Measurements from ENCODE around the gene SLC25A43. TPM values are rescaled to one million over a fixed set of nuclear protein-coding genes. Genes with fewer than 3 reads are reported as not detected.
"Not testable (repeated sequence)": the region's sequence is repeated elsewhere in the genome, so short reads cannot be mapped to it uniquely, and the experiment has no call there.

Gene SLC25A43
- total RNA-seq, 1 donor from 2014 or later = 10.7 TPM

DNA sequence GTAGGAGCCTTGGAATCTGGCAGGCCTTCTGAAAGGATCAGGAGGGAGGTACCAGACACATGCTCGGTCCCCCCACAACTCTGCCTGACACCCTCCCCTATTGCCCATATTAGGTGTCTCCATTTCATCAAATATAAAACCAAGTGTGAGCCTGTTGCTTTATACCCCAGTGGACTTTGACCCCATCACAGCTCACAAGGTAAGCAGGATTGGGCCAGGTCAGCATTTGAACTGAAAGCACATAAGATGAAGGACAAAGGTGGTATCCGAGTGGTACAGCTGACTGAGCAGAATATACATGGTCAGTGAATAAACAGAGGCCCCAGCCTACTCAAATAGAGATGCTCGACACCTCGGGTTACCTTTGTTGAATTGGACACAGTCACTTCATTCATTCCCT, 20.0 kb downstream of the SLC25A43 start:
- no peak overlapping the region for H3K27ac Mint-ChIP-seq
- no peak overlapping the region for H3K4me3 Mint-ChIP-seq
- no peaks in the 10 kb centered on the region for H3K27me3 Mint-ChIP-seq
- no peaks in the 10 kb centered on the region for H3K4me1 Mint-ChIP-seq
- no peaks in the 10 kb centered on the region for H3K36me3 Mint-ChIP-seq (ENCODE audit: low read depth)
- DNase-seq = no peak
- no peaks in the 10 kb centered on the region for H3K9me3 Mint-ChIP-seq
- intact Hi-C loops (cut with micrococcal nuclease) = no loop called here

DNA sequence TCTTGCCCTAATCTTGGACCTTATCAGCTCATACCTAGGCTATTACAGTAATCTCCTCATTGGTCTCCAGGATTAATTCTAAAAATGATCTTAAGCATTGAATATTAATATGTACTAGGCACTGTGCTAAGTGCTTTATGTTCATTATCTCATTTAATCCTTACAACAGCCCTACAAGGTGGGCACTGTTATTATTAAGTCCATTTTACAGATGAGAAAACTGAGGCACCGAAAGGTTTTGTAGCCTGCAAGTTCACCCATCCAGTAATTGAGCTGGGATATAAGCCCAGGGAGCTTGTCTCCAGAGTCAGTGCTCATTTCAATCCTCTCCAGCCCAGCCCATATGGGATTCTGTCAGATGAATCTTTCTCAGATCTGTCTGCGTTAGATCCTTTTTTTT, 20.8 kb downstream of the SLC25A43 start:
- intact Hi-C loops (cut with micrococcal nuclease) = no loop called here
- Mint-ChIP-seq H3K4me1 (no peaks in the 10 kb centered on the region), H3K4me3 (no peak overlapping the region), H3K9me3 (no peaks in the 10 kb centered on the region), H3K27ac (no peak overlapping the region), H3K27me3 (no peaks in the 10 kb centered on the region), H3K36me3 (ENCODE audit: low read depth) (no peaks in the 10 kb centered on the region)
- no peak for DNase-seq

DNA sequence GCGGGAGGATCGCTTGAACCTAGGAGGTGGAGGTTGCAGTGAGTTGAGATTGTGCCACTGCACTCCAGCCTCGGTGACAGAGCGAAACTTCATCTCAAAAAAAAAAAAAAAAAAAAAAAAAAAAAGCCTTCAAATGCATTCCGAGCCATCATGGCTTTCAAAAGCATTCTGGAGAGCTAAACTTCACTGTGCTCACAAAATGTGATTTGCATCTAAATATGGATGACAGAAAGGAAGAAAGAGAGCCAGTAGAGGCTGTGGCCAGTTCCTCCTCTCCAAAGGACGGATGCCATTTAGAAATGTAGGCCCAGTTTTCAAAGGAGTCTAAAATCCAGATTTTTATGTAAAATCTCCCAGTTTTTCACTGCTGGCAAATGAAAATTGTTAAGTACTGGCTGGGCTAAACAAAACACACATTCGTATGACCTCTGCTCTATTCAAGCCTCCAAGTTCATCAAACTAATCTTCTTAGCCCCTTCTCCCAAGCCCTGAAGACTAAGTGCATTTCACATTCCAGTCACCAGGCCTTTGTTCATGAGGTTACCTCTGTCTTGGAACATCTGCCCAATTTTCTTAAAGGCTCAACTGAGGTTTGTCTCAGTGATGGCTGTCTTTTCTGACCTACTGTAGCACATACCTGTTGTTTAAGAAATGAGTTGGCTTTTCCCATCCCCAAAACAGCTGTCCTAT, 22.0 kb downstream of the SLC25A43 start:
- Mint-ChIP-seq H3K4me3 (no peak overlapping the region), H3K4me1 (no peaks in the 10 kb centered on the region), H3K27ac (no peak overlapping the region), H3K36me3 (ENCODE audit: low read depth) (no peaks in the 10 kb centered on the region), H3K27me3 (no peaks in the 10 kb centered on the region), H3K9me3 (no peaks in the 10 kb centered on the region)
- intact Hi-C loops (cut with micrococcal nuclease) = no loop called here
- DNase-seq = no peak

DNA sequence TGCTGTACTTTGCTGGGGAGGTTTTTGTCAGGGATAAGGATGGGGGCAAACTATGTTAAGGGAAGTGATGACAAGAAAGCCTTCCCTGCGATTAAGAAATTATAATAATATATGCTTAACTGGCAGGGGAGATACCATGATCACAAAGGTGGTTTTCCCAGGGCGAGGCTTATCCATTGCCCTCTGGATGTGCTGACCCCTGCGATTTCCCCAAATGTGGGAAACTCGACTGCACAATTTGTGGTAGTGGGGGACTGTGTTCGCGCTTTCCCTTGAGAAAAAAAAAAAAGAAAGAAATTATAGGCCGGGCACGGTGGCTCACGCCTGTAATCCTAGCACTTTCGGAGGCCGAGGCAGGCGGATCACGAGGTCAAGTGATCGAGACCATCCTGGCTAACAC, 24.5 kb downstream of the SLC25A43 start:
- Mint-ChIP-seq H3K36me3 (ENCODE audit: low read depth) (no peaks in the 10 kb centered on the region), H3K27ac (no peak overlapping the region), H3K4me3 (no peak overlapping the region), H3K27me3 (no peaks in the 10 kb centered on the region), H3K4me1 (peaks cover 3% of the 10 kb centered on the region), H3K9me3 (no peaks in the 10 kb centered on the region)
- intact Hi-C loops (cut with micrococcal nuclease) = no loop called here
- DNase-seq = no peak

DNA sequence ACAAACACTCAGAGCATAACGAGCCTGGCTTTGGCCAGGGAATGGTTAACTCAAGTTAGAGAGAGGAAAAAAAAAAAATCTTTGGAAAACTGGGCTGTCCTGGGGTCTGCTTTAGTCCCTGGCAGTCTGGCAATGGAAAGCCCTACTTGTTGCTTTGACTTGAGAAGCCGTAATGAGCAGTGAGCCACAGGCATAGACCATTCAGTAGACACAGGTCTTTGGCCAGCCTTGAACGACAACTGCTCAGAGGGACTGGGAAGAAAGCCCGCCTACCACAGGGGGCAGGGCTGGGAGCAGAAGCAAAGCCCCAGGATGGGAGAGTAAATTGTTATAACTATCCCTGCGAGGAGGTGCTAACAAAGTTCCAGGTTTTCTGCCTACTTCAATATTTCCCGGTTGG, 25.9 kb downstream of the SLC25A43 start:
- no peak for DNase-seq
- Mint-ChIP-seq H3K4me3 (no peak overlapping the region), H3K9me3 (no peaks in the 10 kb centered on the region), H3K27me3 (no peaks in the 10 kb centered on the region), H3K4me1 (peaks cover 3% of the 10 kb centered on the region), H3K36me3 (ENCODE audit: low read depth) (no peaks in the 10 kb centered on the region), H3K27ac (no peak overlapping the region)
- intact Hi-C loops (cut with micrococcal nuclease) = no loop called here

DNA sequence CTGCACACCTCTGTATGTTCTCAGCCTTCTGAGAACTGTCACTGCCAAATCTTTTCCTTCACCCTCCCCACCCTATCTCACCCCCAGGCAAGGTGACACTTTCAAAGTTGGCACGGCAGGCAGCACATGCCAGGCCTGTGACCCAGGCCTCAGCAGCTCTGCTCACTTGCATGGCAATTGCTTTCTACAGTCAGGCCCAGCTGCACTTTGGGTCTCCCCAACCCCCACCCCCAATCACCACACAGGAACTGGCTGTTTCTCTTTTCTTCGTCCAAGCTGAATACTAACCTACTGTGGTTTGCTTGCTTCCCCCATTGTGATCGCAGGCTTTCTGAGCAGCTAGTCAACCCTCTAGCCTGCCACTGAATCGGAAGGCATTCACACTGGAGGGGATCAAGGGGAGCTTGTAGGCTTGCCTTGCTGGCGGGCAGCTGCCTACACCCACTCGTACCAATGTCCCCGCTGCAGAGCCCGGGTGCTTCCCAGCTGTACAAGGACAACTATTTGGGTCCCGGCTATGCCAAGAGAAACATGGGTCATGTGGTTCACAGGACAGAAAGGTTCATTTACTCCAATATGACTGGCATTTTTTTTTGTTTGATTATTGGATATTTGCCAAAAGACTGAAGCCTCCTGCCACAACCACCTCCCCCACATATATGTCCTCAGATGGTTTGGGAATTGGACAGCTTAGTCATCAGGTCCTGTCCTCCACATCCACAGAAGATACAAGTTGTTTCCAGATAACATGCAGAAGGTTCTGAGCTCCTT, 28.1 kb downstream of the SLC25A43 start:
- intact Hi-C loops (cut with micrococcal nuclease) = no loop called here
- no peaks in the 10 kb centered on the region for H3K9me3 Mint-ChIP-seq
- no peaks in the 10 kb centered on the region for H3K27me3 Mint-ChIP-seq
- no peak overlapping the region for H3K4me3 Mint-ChIP-seq
- no peak overlapping the region for H3K27ac Mint-ChIP-seq
- H3K4me1 Mint-ChIP-seq = peaks cover 3% of the 10 kb centered on the region
- H3K36me3 Mint-ChIP-seq (ENCODE audit: low read depth) = no peaks in the 10 kb centered on the region
- peak; percentile 54 for DNase-seq

DNA sequence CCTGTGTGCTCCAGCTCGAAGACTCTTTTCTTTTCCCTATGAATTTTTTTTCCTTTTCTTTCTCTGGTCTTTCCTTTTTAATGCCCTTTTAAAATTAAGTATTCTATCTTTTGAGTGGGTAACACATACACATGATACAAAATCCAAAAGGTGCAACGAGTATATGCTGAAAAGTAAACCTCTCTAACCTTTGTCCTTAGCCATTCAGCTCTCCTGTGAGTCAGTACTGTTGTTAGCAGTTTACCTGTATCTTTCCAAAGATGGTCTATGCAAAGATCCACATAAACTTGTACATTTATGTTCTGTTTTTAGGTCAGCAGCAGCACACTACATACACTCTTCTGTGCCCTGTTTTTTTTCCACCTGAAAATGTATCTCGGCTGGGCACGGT, 28.7 kb downstream of the SLC25A43 start:
- H3K36me3 Mint-ChIP-seq (ENCODE audit: low read depth) = no peaks in the 10 kb centered on the region
- H3K9me3 Mint-ChIP-seq = no peaks in the 10 kb centered on the region
- no peaks in the 10 kb centered on the region for H3K27me3 Mint-ChIP-seq
- no peak overlapping the region for H3K27ac Mint-ChIP-seq
- H3K4me1 Mint-ChIP-seq = peaks cover 3% of the 10 kb centered on the region
- H3K4me3 Mint-ChIP-seq = no peak overlapping the region
- intact Hi-C loops (cut with micrococcal nuclease) = no loop called here
- DNase-seq = no peak

DNA sequence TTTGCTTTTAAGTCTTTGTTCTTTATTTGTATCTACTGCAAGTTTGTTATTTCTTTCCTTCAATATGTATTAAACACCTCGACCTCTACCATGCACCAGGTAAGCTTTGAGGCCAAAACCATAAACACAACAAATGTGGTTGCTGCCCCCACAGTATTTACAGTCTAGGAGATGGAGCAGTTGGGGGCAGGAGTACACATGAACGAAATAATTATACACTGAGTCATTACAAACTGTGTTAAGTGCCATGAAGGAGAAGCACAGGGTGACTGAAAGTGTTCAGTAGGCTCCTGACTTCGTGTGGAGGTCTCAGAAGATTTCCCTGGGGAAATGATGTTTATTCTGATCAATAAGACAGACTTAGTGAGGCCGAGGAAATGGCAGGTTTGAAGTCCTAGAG, 30.3 kb downstream of the SLC25A43 start:
- intact Hi-C loops (cut with micrococcal nuclease) = no loop called here
- Mint-ChIP-seq H3K27me3 (no peaks in the 10 kb centered on the region), H3K36me3 (ENCODE audit: low read depth) (peaks cover 2% of the 10 kb centered on the region), H3K4me3 (no peak overlapping the region), H3K4me1 (peaks cover 3% of the 10 kb centered on the region), H3K9me3 (no peaks in the 10 kb centered on the region), H3K27ac (no peak overlapping the region)
- no peak for DNase-seq

DNA sequence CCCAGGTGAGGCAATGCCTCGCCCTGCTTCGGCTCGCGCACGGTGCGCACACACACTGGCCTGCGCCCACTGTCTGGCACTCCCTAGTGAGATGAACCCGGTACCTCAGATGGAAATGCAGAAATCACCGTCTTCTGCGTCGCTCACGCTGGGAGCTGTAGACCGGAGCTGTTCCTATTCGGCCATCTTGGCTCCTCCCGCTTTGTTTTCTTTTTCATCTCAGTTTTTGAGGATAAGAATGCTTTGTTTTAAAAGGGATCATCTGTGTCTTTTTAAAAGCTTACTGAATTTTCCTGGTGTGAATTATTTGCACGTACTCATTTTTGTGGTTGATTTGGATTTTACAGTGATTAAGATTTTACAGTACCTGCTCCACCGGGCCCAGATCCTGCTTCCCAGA, 42.2 kb downstream of the SLC25A43 start:
- H3K4me1 Mint-ChIP-seq; H3K36me3 Mint-ChIP-seq (ENCODE audit: low read depth); H3K27me3 Mint-ChIP-seq; H3K27ac Mint-ChIP-seq; intact Hi-C loops (cut with micrococcal nuclease); DNase-seq; H3K4me3 Mint-ChIP-seq; H3K9me3 Mint-ChIP-seq: not testable (repeated sequence)

DNA sequence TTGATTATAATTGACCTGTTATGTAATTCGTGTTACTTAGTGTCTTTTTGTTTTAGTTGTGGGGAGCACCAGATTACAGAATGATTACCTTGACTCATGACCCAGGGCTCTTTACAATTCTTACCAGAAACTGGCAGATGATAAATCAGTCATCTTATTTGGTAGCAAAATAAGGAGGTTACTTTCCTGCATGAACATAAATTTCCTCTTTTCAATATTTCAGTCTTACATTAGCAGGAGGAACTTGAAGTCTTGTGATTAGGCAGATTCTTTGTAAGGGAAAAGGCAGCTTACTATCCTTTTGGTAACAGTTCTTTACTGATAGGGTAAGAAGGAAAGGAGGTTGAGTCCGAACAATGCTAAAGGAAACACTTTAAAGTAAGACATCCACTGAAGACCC, 43.1 kb downstream of the SLC25A43 start:
- no peaks in the 10 kb centered on the region for H3K27me3 Mint-ChIP-seq
- no peaks in the 10 kb centered on the region for H3K4me1 Mint-ChIP-seq
- intact Hi-C loops (cut with micrococcal nuclease) = no loop called here
- H3K4me3 Mint-ChIP-seq = no peak overlapping the region
- no peak for DNase-seq
- no peak overlapping the region for H3K27ac Mint-ChIP-seq
- H3K9me3 Mint-ChIP-seq = no peaks in the 10 kb centered on the region
- H3K36me3 Mint-ChIP-seq (ENCODE audit: low read depth) = no peaks in the 10 kb centered on the region

DNA sequence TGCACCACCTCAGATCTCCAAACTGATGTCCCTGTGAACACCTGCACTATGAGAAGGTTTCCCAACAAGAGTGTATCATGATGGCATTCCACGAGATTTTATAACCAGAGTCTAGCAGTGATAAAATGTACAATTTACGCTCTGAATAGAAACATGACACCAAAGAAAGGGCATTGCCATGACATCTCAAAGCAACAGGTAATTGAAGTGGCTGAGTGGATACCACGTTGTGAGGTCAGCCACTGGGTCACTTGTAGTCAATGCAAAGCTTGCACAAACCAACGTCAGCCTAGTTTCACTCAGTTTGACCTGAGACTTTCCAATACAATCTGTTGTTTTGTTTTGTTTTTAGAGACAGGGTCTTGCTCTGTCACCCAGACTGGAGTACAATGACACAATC, 54.1 kb downstream of the SLC25A43 start:
- intact Hi-C loops (cut with micrococcal nuclease) = no loop called here
- H3K36me3 Mint-ChIP-seq (ENCODE audit: low read depth) = peaks cover 5% of the 10 kb centered on the region
- H3K4me3 Mint-ChIP-seq = no peak overlapping the region

DNA sequence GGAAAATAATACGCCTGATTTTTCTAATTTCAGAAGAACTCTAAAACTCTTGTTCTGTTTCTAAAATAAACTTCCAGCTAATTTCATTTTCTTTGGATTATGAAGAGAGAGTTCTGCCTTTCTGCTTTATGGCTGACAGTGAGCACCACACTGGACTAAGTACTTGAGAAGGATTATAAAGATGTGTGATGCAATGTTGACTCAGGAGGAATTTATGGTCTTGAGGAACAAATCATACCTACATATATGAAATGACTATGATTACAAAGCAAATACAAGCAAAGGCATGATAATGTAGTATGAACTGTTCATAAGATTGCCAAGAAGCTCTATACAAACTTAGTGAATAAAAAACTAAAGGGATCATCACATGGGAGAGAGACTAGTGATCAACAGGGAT, 56.1 kb downstream of the SLC25A43 start:
- H3K4me1 Mint-ChIP-seq = no peaks in the 10 kb centered on the region
- intact Hi-C loops (cut with micrococcal nuclease) = no loop called here
- no peaks in the 10 kb centered on the region for H3K27me3 Mint-ChIP-seq
- H3K9me3 Mint-ChIP-seq = no peaks in the 10 kb centered on the region
- no peak overlapping the region for H3K4me3 Mint-ChIP-seq
- DNase-seq = no peak
- no peak overlapping the region for H3K27ac Mint-ChIP-seq
- peaks cover 5% of the 10 kb centered on the region for H3K36me3 Mint-ChIP-seq (ENCODE audit: low read depth)

More for the DNA sequence above, 54.1 kb downstream of the SLC25A43 start:
- Mint-ChIP-seq H3K27me3 (no peaks in the 10 kb centered on the region), H3K4me1 (no peaks in the 10 kb centered on the region), H3K27ac (no peak overlapping the region), H3K9me3 (no peaks in the 10 kb centered on the region)
- DNase-seq = no peak

DNA sequence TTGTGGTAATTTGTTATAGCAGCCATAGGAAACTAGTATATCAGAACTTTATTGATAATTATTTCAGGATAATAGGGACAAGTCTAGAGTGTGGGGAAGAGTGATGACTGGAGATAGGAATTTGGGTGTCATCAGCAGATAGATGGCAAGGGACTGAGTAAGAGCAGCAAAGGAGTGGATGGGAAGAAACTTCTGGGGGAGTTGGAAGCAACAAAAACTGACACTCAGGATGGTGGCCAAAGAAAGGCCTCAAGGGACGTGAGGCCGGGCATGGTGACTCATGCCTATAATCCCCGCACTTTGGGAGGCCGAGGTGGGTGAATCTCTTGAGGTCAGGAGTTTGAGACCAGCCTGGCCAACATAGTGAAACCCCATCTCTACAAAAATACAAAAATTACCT, 60.0 kb downstream of the SLC25A43 start:
- Mint-ChIP-seq H3K4me1 (no peaks in the 10 kb centered on the region), H3K36me3 (ENCODE audit: low read depth) (no peaks in the 10 kb centered on the region), H3K4me3 (no peak overlapping the region), H3K27me3 (no peaks in the 10 kb centered on the region), H3K9me3 (no peaks in the 10 kb centered on the region), H3K27ac (no peak overlapping the region)
- DNase-seq = no peak
- intact Hi-C loops (cut with micrococcal nuclease) = no loop called here

DNA sequence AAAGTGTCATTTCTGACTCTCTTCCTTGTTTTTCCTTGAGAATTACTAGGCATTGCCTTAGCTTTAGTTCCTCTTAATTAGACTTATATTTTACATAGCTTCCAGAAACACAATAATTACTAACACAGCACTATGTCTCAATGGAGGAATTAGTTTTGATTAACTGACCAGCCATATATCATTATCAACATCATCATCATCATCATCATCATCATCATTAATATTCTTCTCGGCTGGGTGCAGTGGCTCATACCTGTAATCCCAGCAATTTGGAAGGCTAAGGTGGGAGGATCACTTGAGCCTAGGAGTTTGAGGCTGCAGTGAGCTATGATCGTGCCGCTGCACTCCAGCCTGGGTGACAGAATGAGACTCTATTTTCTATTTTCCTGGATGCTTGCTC, 66.4 kb downstream of the SLC25A43 start:
- Mint-ChIP-seq H3K36me3 (ENCODE audit: low read depth) (peaks cover 14% of the 10 kb centered on the region), H3K27ac (no peak overlapping the region), H3K4me3 (no peak overlapping the region), H3K27me3 (no peaks in the 10 kb centered on the region), H3K9me3 (no peaks in the 10 kb centered on the region), H3K4me1 (peaks cover 5% of the 10 kb centered on the region)
- no peak for DNase-seq
- intact Hi-C loops (cut with micrococcal nuclease) = loop anchor here (5.0 kb wide), 2 partner anchors 68 to 477 kb away; partner anchors contain the start of genes NKAP and SLC25A43
